OCI-LY3 (cell line): Measurements from ENCODE around the gene HSPB8.

Experiments
- EZH2phosphoT487 ChIP-seq: fragments of 200-600 bp; shearing (Covaris generic); IDR thresholded peaks from 2 replicates; pipeline ENCODE4 v1.6.1; 2018; ENCODE audit warnings: antibody characterized with exemption, mixed run types, low read depth
- TF ChIP-seq, protein P1 (sequence below): fragments of 200-600, 300-600 bp; sonication (generic); IDR thresholded peaks from 2 replicates; pipeline ENCODE4 v1.5.1; 2014; ENCODE audit warnings: antibody characterized with exemption, low read length, low read depth

DNA sequence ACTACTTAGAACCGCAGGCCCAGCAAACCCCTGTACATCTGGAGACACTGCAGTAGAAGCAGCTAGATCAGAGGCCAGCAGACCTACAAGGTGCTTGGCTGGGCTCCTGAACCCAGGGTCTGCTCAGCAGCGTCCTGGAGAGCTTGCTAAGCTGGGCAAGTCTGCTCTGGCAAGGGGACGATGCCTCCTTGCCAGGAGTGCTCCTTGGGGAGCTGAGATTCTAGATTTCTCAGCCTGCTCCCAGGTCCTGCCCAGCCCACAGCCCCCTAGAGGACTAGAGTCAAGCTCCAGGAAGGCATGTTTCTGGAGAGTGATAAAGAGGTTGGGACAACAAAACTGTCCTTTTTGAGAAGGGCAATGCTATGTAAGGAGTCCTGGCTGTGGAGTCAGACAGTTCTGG is 60.3 kb downstream of the HSPB8 start:
- TF ChIP-seq, protein P1, sequence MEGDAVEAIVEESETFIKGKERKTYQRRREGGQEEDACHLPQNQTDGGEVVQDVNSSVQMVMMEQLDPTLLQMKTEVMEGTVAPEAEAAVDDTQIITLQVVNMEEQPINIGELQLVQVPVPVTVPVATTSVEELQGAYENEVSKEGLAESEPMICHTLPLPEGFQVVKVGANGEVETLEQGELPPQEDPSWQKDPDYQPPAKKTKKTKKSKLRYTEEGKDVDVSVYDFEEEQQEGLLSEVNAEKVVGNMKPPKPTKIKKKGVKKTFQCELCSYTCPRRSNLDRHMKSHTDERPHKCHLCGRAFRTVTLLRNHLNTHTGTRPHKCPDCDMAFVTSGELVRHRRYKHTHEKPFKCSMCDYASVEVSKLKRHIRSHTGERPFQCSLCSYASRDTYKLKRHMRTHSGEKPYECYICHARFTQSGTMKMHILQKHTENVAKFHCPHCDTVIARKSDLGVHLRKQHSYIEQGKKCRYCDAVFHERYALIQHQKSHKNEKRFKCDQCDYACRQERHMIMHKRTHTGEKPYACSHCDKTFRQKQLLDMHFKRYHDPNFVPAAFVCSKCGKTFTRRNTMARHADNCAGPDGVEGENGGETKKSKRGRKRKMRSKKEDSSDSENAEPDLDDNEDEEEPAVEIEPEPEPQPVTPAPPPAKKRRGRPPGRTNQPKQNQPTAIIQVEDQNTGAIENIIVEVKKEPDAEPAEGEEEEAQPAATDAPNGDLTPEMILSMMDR: no peak
- no peak for TF ChIP-seq EZH2phosphoT487
